Liver (tissue), 3 donors: ENCODE measurements around the gene RAB44.

Experiments used
- CTCF ChIP-seq: fragments of 150-350 bp; IDR thresholded peaks from 2 replicates; pipeline ENCODE4 v1.5.1; 2017; ENCODE audit warnings: improper control_type of control experiment, low read depth, low read length; ENCODE audit not compliant: missing input control
- EGR1 ChIP-seq, 2 donors: IDR thresholded peaks; 2 replicates each; pipeline ENCODE4 v1.6.1; 2016 to 2018; ENCODE audit warnings: antibody characterized with exemption in 2 of 2, low read depth in 2 of 2
- FOXA1 ChIP-seq: IDR thresholded peaks from 2 replicates; pipeline ENCODE4 v1.6.1; 2016; ENCODE audit warnings: antibody characterized with exemption
- HNF4G ChIP-seq: IDR thresholded peaks from 2 replicates; pipeline ENCODE4 v1.6.1; 2016; ENCODE audit warnings: antibody characterized with exemption
- TAF1 ChIP-seq: conservative IDR thresholded peaks from 2 replicates; pipeline ENCODE4 v1.6.1; 2016; ENCODE audit warnings: antibody characterized with exemption, mild to moderate bottlenecking
- TF ChIP-seq, protein P1 (sequence below): IDR thresholded peaks from 2 replicates; pipeline ENCODE4 v1.6.1; 2016; ENCODE audit warnings: antibody characterized with exemption
- TF ChIP-seq, protein P2 (sequence below): IDR thresholded peaks from 2 replicates; pipeline ENCODE4 v1.6.1; 2016; ENCODE audit warnings: antibody characterized with exemption
- donor health status: healthy.
- donor health status: healthy.

- TF ChIP-seq CTCF (no peak), FOXA1 (no peak), HNF4G (no peak), TAF1 (no peak), EGR1 (IDR thresholded peaks at IDR 0.05; ENCODE audit: low read depth in 2 of 2) (no peak)
- TF ChIP-seq, protein P1, sequence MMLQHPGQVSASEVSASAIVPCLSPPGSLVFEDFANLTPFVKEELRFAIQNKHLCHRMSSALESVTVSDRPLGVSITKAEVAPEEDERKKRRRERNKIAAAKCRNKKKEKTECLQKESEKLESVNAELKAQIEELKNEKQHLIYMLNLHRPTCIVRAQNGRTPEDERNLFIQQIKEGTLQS: no peak
- TF ChIP-seq, protein P2, sequence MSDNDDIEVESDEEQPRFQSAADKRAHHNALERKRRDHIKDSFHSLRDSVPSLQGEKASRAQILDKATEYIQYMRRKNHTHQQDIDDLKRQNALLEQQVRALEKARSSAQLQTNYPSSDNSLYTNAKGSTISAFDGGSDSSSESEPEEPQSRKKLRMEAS: no peak
These were observed 47.7 kb downstream of the RAB44 start for GRCh38 chr6:36745283-36745682.
